PC-3 (cell line): Measurements from ENCODE around the gene PLD1. TPM values are rescaled to one million over a fixed set of nuclear protein-coding genes. Genes with fewer than 3 reads are reported as not detected.

Source experiments
- ATAC-seq: fragments of 200-7000 bp; cut with Tn5 transposase; 2 replicates; pipeline ENCODE4 v1.9.1; 2020; ENCODE audit warnings: mild to moderate bottlenecking, moderate library complexity
- BruUV-seq: library from RNA; stranded (reverse); fragments of 400-500 nt; replicated peaks from 2 replicates; lab custom pipeline; 2021; lab: Mats Ljungman, UMichigan
- CTCF ChIA-PET: fragments of 300-600 bp; sonication (Branson Sonifier 250); formaldehyde crosslinking; loops from one replicate; lab custom pipeline; 2022; ENCODE audit warnings: antibody characterized with exemption; lab: Charles Lee
- POLR2A ChIA-PET: fragments of 300-600 bp; sonication (Branson Sonifier 250); formaldehyde crosslinking; loops from one replicate; lab custom pipeline; 2022; ENCODE audit warnings: antibody characterized with exemption; ENCODE audit not compliant: unreplicated experiment; lab: Charles Lee
- DNase-seq: peaks from one replicate; pipeline ENCODE4 v3.0.0-alpha.2; 2015
- H2AFZ ChIP-seq: fragments of 300-600 bp; sonication (generic); 2 replicates; pipeline ENCODE4 v1.6.0; 2016; ENCODE audit warnings: antibody characterized with exemption, low read length
- H3F3A ChIP-seq: fragments of 300-600 bp; sonication (generic); one replicate; pipeline ENCODE4 v1.6.0; 2017; ENCODE audit warnings: antibody characterized with exemption, low read length, control low read depth, mild to moderate bottlenecking; ENCODE audit not compliant: unreplicated experiment
- H3K27ac ChIP-seq: fragments of 300-600 bp; sonication (generic); 2 replicates; pipeline ENCODE4 v1.5.1; 2016; ENCODE audit warnings: mild to moderate bottlenecking, low read length
- H3K27me3 ChIP-seq: fragments of 300-600 bp; sonication (generic); 2 replicates; pipeline ENCODE4 v1.6.1; 2016; ENCODE audit warnings: low read length, mixed read lengths
- H3K36me3 ChIP-seq: fragments of 300-600 bp; sonication (generic); 2 replicates; pipeline ENCODE4 v1.6.1; 2016; ENCODE audit warnings: low read depth, mixed run types, low read length, mixed read lengths
- H3K4me1 ChIP-seq: fragments of 300-600 bp; sonication (generic); 2 replicates; pipeline ENCODE4 v1.5.1; 2016; ENCODE audit warnings: low read length; ENCODE audit not compliant: insufficient read depth
- H3K4me2 ChIP-seq: fragments of 300-600 bp; sonication (generic); 2 replicates; pipeline ENCODE4 v1.6.0; 2016; ENCODE audit warnings: low read length
- H3K4me3 ChIP-seq: fragments of 300-600 bp; sonication (generic); 2 replicates; pipeline ENCODE4 v1.5.1; 2016; ENCODE audit warnings: mild to moderate bottlenecking, low read length, mixed read lengths
- H3K79me2 ChIP-seq: fragments of 300-600 bp; sonication (generic); 2 replicates; pipeline ENCODE4 v1.6.1; 2017; ENCODE audit warnings: low read length, mixed read lengths
- H3K9ac ChIP-seq: fragments of 300-600 bp; sonication (generic); 2 replicates; pipeline ENCODE4 v1.6.0; 2016; ENCODE audit warnings: mild to moderate bottlenecking, low read length
- H3K9me2 ChIP-seq: fragments of 300-600 bp; sonication (generic); replicated peaks from 2 replicates; pipeline ENCODE4 v1.6.1; 2016; ENCODE audit warnings: mixed run types, low read length, mixed read lengths
- H3K9me3 ChIP-seq: fragments of 300-600 bp; sonication (generic); 2 replicates; pipeline ENCODE4 v1.6.1; 2016; ENCODE audit warnings: low read length, mixed read lengths
- H4K20me1 ChIP-seq: fragments of 300-600 bp; sonication (generic); 2 replicates; pipeline ENCODE4 v1.6.1; 2016; ENCODE audit warnings: low read length, mixed read lengths
- CTCF ChIP-seq: fragments of 300-600 bp; sonication (generic); conservative IDR thresholded peaks from 2 replicates; pipeline ENCODE4 v1.5.1; 2017; ENCODE audit warnings: antibody characterized with exemption, low read depth, mild to moderate bottlenecking, low read length
- EZH2 ChIP-seq: fragments of 300-600 bp; sonication (generic); IDR thresholded peaks from one replicate; pipeline ENCODE4 v1.6.1; 2017; ENCODE audit warnings: antibody characterized with exemption, mild to moderate bottlenecking, low read length; ENCODE audit not compliant: unreplicated experiment
- EZH2phosphoT487 ChIP-seq: fragments of 300-600 bp; sonication (generic); IDR thresholded peaks from 2 replicates; pipeline ENCODE4 v1.6.1; 2018; ENCODE audit warnings: mild to moderate bottlenecking, antibody characterized with exemption, low read length, borderline replicate concordance
- intact Hi-C: fragments of 100-400 bp; cut with micrococcal nuclease; formaldehyde crosslinking; loops from 2 replicates; pipeline ENCODE4 v1.9.0; 2023
- total RNA-seq: library from RNA; depleted of rRNA; stranded (reverse); fragments of >200 nt; gene quantifications from 2 replicates; pipeline ENCODE4 v1.2.3, GENCODE V29; 2014

PLD1 gene
- total RNA-seq, 1 experiment from 2014 or later = 7.3 TPM

DNA sequence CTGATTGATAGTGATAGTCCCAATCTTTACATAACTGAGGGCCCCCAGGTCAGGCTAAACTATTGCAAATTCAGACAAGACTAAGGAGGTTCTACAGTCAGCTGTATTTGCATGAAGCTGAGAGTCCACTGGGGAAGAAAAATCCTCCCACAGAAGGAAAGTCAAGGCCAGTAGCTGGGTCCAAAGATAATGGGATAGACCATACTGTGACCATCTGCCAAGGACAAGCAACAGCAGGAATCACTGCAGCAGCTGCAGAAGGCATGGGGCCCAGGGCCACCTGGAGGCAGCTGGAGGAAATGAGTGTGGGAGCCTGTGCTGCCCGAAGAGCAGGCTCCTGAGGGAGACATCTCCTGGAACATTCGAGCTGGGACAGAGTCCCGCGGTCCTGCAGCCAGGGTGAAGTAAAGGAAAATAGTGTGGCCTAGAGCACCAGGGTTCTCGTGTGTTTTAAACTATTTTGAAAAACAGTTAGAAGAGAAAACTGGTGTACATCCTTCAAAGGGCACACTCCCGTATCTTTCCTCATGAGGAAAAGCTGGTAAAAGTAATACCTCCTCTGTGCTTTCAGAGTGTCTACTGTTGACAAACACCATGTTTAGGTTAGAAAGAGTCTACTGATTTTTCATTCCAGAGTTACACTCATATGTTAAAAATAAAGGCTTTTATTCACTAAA, 19.7 kb upstream of the PLD1 start:
- Histone ChIP-seq H3K4me1 (peaks cover 45% of the 10 kb centered on the region), H3K27ac (peak overlapping the region; percentile 33), H3K27me3 (no peaks in the 10 kb centered on the region), H3K4me3 (no peak overlapping the region), H3K36me3 (no peaks in the 10 kb centered on the region), H3K9ac (peak overlapping the region; percentile 13), H3K9me2 (no peaks in the 10 kb centered on the region), H4K20me1 (no peaks in the 10 kb centered on the region), H2AFZ (peak overlapping the region; percentile 18), H3F3A (no peaks in the 10 kb centered on the region), H3K4me2 (peak overlapping the region; percentile 5; the same call in 1 of the 2 replicates), H3K9me3 (no peaks in the 10 kb centered on the region), H3K79me2 (no peaks in the 10 kb centered on the region)
- ChIA-PET POLR2A (interaction anchor here (0.6 to 0.7 kb wide), 2 partner anchors 18 to 647 kb away, joined by 3 to 5 read pairs; no protein-coding TSS in a partner anchor), CTCF (interaction anchor here (0.6 to 1.8 kb wide), 4 partner anchors 41 to 126 kb away, joined by 3 to 19 read pairs (median 4); no protein-coding TSS in a partner anchor)
- peak; percentile 65 for ATAC-seq
- intact Hi-C loops = loop anchor here (1.0 to 5.0 kb wide), 7 partner anchors 19 to 868 kb away; no protein-coding TSS in a partner anchor
- BruUV-seq = no TSS peak
- TF ChIP-seq CTCF (peak; percentile 89), EZH2 (no peak)
- DNase-seq = peak; percentile 79

GRCh38 chr3:171828902-171829770, 18.9 kb upstream of the PLD1 start:
- BruUV-seq = no TSS peak
- no peak for ATAC-seq
- peak overlapping the region; percentile 33 for H3K27ac ChIP-seq
- intact Hi-C loops = loop anchor here (1.0 kb wide), 3 partner anchors 18 to 183 kb away; no protein-coding TSS in a partner anchor
- no peak overlapping the region for H2AFZ ChIP-seq
- H3K9ac ChIP-seq = no peak overlapping the region
- no peaks in the 10 kb centered on the region for H3K79me2 ChIP-seq
- no peak for DNase-seq
- H3F3A ChIP-seq = no peaks in the 10 kb centered on the region
- no peaks in the 10 kb centered on the region for H3K27me3 ChIP-seq
- H3K9me3 ChIP-seq = no peaks in the 10 kb centered on the region
- TF ChIP-seq EZH2phosphoT487 (no peak), CTCF (no peak), EZH2 (no peak)
- ChIA-PET CTCF (interaction anchor here (0.6 to 1.8 kb wide), 3 partner anchors 40 to 126 kb away, joined by 3 to 19 read pairs (median 4); no protein-coding TSS in a partner anchor), POLR2A (interaction anchor here (0.7 kb wide), 3 partner anchors 17 to 115 kb away, joined by 3 to 7 read pairs (median 4); no protein-coding TSS in a partner anchor)
- no peaks in the 10 kb centered on the region for H3K9me2 ChIP-seq
- no peaks in the 10 kb centered on the region for H4K20me1 ChIP-seq
- H3K4me3 ChIP-seq = no peak overlapping the region
- H3K4me1 ChIP-seq = peaks cover 43% of the 10 kb centered on the region
- H3K4me2 ChIP-seq = no peak overlapping the region
- no peaks in the 10 kb centered on the region for H3K36me3 ChIP-seq
